GM19025 (cell line): Measurements from ENCODE around the gene NMRK1.
A peak's percentile ranks its signal among the peaks of the same experiment; 100 is the strongest.

ENCODE experiments used
- ATAC-seq: cut with Tn5 transposase; IDR thresholded peaks from one replicate; pipeline ENCODE4 v1.9.1; 2021; ENCODE audit warnings: mild to moderate bottlenecking, low read depth, moderate library complexity; ENCODE audit not compliant: unreplicated experiment

Gene NMRK1

GRCh38 chr9:75087824-75088645 lies at the start of gene NMRK1, which contains the start of gene OSTF1:
Gene NMRK1 (minus strand): TSS chr9:75088155. CDS start chr9:75083115, 5,040 bp downstream.
Gene OSTF1 (plus strand): TSS chr9:75088514. CDS start chr9:75088693, 179 bp downstream.
- peak; percentile 85 for ATAC-seq

GRCh38 chr9:75134495-75134894 lies 46.5 kb upstream of the NMRK1 start:
- no peak for ATAC-seq

DNA sequence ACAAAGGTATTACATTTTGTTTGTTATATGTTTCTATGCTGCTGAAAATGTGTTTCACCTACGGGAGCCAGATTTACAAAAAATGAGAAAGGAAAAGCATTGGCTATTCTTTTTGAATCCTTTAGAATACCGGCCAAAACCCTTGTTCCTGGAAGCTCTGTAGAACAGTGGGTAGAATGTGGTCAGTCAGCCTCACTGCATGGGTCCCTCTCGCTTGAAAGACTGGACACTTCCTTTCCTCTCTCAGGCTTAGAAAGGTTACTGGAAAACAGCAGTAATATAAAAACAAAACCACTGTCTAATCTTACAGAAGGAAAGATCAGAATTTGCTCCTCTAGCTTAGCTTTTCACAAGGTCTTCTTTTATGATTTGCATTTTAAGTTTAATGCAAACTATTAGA lies 45.4 kb upstream of the NMRK1 start:
- no peak for ATAC-seq

DNA sequence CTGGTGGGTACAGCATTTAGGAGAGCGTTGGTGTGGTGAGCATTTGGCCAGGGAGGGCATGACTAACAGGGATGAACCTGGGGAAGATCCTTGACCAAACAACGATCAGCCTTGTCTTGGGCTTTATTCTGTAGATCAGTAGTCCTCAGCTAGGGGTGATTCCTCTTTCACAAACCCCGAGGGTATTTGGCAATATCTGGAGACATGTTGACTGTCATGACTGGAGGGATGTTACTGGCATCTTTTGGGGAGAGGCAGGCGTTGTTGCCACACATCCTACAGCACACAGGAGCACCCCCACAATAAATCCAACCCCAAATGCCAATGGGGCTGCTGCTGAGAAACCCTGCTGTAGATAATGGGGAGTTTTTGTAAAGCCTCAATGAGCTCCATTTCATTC lies 44.3 kb upstream of the NMRK1 start:
- no peak for ATAC-seq

DNA sequence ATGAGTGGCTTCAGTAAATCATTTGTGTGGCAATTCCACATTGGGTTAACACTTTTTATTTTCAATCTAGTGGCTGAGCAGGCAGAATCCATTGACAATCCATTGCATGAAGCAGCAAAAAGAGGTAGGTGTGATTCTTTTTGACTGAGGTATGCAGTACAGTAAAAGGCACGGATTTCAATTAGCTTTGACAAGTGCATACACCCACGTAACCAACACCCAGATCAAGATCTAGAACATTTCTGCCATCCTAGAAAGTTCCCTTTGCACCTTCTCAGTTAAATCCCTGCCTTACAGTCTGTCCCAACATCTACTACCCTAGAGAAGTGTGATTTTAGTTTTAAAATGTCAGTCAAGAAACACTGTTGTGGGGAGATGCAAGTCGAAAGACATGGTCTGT lies 43.7 kb upstream of the NMRK1 start:
- no peak for ATAC-seq

GRCh38 chr9:75130621-75131230 lies 42.8 kb upstream of the NMRK1 start:
- ATAC-seq, result no peak

DNA sequence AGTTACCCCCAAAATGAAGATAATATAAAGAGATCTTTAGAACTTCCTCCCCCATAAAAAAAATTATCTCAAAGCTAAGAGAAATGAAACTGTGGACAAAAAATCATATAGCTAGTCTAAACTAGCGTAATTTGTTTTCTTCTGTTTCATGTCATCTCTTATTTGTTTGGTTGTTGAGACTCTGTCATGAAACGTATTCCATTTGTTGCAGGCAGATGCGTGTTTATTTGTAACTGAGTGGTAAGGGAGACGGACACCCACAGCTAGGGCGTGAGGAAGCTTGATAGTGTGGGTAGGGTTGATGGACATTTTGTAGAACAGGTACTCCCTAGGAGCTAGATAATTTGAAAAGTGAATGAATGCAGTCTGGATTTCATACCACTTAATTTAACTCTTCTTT lies 42.2 kb upstream of the NMRK1 start:
- ATAC-seq, result no peak

DNA sequence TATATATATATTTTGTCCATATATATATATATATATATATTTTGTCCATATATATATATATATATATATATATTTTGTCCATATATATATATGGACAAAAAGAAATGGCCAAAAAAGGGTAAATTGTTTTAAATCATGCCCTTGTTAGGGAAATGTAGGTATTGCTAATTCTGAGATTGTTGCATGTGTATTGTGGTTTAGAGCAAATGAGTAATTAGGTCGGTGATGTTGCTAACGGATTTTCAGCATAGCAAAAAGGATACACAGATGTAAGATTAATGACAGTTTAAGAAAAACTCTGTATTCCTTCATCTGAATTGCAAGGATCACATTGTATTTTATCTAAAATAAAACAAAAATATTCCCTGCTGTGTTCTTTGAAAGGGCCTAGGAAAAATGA lies 40.6 kb upstream of the NMRK1 start:
- no peak for ATAC-seq

DNA sequence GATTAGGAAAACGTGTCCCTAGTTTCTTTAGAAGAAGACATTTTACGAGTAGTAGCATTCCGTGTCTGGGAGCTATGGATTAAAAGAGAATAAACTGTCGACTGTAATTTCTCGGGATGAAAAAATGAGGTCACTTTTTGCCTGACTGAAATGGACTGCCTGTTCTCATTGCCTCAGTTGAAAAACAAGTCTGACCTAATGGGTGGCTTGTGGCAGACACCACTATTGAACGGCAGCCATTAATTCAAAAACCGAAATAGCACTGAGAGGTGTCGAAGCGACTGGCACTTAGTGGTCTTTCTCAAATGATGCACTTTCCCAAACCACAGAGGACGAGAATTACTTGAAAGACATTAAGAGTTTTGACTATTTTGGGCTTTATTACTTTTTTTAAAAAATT lies 35.7 kb upstream of the NMRK1 start:
- no peak for ATAC-seq

DNA sequence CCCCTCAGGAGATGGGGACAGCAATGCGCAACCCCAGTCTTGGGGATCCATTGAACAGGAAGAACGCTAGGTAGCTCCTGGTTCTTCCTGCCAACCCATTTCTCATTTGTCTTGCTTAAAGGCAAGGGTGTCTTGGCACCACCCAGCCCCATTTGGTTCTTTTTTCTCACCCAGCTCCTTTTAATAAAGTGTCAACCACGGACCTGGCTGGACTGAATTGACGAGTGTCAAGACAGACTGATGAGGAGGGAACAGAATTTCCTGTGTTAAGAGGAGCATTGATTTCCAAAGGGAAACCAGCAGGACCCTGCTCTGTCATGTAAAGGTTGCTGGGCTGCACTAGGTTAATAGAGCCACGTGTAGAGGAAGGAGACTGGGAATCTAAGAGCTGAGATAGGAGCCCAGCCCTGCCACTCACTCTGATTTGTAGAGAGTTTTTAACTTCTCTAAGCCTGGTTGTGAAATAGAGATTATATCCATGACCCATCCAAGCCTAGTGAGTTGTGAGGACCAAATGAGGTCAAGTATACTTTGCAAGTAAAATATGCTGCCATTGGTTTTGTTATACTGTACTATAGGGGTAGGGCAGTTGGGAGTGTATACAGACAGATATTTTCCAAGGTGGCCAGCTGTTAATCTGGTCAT lies 34.1 kb upstream of the NMRK1 start:
- no peak for ATAC-seq

DNA sequence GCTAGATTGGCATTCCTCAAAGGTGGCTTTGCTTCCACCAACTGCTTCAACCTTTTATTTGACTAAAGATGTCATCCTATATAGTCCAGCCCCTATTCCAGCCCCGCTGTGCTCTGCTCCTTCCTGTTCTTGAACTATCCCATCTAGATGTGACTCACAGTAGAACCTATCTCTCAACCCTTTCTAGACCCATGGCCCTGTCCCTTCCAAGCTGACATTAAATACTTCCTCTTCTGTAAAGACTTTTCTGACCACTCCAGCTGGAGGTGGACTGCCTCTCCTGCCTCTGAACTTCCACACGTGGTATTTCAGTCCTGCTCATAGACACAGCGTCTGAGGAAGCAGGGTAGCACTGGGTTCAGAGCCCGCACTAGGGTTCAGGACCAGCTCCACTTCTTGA lies 32.7 kb upstream of the NMRK1 start:
- no peak for ATAC-seq

- ATAC-seq, result no peak
These were observed 29.6 kb upstream of the NMRK1 start for GRCh38 chr9:75117564-75117963.

- ATAC-seq, result no peak
These were observed 28.4 kb upstream of the NMRK1 start for GRCh38 chr9:75116306-75116705.

DNA sequence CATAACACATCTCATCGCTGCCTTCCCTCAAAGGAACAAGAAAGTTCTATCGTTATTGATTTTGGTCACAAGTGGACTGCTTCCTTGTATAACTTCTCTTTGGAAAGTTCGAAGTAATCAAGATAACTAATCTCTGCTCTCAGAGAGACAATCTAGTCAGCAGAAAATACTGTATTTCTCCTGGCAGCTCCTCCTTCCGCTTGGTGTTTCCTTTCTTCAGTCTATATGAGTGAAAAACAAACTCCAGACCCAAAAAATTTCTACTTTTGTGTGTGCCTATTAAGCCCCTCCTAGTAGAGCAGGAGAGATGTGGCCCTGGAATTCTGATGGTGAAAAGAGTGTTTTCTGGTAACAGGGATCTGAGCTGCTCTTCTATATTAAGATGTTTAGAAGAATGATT lies 24.8 kb upstream of the NMRK1 start:
- no peak for ATAC-seq

DNA sequence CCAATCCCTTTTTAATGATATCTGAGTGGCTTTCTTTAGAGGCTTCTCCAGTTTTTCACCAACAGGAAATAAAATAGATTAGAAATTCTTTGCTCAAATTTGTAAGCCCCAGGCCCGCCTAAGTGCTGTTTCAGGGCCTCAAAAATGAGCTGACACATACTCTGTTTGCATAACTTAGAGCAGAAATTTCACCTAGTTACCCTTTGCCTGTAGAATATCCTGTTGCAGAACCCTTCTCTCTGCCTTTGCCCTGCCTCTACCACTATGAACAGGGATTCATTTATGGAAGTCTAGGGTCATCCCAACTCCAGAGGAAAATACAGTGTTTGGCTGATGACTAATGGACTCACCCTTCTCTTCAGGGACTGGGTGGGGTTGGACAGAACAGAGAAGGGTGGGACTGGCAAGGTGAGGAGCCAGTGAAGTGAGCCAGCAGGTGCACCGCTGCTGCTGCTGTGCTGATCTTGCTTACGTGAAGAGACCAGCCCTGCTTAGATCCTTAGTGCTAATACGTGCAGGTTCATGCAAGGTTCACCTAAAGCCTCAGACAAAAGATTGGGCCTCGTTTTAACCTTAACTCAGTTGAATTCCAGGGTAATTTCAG lies 23.2 kb upstream of the NMRK1 start:
- ATAC-seq, result no peak

- ATAC-seq, result no peak
These were observed 21.4 kb upstream of the NMRK1 start for GRCh38 chr9:75109210-75109839.

DNA sequence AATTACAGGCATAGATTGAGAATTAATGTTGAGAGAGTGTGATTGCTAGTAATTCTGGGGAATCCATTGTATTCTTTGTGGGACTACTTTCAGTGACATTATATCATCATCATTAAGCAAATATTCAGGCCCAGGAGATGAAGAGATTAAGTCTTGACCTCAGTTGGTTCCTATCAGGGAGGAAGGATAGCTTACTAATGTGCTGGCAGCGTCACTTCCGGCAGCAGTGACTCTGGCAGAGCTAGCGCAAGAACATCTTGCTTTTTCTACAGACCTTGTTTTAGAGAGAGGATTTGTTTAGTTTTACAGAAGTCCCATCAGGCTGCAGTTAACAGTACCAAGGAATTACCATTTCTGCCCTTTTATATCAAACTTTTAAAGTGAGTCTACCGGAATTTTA lies 20.6 kb upstream of the NMRK1 start:
- no peak for ATAC-seq

DNA sequence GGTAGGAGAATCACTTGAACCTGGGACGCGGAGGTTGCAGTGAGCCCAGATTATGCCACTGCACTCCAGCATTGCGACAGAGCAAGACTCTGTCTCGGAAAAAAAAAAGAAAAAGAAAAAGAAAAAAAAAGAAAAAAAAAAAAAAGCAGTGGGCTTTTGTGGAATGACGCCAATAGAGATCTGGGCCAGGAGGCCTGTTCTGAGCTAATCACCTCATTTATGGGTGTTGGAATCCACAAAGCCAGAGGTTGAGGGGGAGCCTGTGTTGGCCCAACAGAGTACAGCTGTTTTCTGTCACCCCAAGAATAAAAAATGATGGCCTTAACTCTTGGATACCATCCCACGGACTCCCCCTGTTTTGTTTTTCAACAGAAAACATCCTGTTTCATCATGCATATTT lies 18.9 kb upstream of the NMRK1 start:
- no peak for ATAC-seq

DNA sequence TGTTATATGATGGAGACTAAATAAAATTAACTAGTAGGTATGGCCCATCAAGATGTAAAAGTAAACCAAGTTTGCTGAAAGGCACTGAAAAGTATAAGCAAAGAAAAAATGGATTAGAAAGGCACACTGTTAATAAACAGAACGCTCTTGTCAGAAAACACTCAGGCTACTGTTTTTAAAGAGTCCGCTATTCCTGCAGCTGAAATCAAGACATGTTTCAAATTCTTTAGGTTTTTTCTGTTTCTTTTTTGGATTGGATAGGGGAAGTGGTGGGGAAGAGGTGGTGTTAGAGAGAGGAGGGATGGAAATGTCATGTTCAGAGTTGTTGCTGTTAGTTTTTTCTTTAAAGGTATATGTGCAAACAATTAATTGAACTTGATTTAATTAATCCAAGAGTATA lies 17.9 kb upstream of the NMRK1 start:
- ATAC-seq, result no peak

DNA sequence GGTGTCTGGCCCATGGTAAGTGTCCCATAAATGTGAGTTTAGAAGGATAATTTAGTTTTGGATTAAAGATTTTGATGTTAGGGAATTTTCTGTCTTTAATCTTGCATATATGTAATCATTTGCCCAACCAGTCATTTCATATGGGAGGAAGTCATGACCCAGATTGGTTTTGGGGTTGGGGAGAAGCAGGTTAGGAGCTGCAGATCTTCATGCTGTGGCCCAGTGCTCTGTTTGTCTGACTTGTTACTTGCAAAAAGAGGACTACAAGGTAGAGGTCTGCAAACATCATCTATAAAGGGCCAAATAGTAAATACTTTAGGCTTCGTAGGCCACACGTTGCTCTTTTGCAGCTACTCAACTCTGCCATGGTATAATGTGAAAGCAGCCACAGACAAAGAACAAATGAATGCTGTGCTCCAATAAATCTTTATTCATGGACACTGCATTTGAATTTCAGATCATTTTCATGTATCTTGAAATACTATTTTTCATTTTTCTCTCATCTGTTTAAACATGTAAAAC lies 17.1 kb upstream of the NMRK1 start:
- ATAC-seq, result no peak

DNA sequence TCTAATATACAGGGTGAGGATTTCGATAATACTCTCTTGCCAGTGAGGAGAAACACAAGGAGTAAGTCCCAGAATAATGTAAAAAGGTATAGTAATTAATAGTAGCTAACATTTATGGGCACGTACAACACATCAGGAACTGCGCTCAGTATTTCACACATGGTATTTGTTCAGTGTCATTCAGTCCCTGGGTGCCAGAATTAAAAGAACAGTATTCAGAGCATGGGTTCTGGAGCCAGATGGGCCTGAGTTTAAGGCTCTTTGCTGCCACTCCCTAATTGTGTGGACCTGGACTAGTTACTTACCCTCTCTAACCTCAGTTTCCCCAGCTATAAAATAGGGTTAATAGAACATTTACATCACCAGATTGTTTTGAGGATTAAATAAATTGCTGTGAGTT lies 16.7 kb upstream of the NMRK1 start:
- no peak for ATAC-seq
